AML-193 (cell line): Measurements from ENCODE around the gene FOXF1.

Experiments used
- DNase-seq, 2 experiments: peaks; one replicate each; lab custom pipeline; 2025; lab: John Stamatoyannopoulos, UW

The FOXF1 gene

DNA sequence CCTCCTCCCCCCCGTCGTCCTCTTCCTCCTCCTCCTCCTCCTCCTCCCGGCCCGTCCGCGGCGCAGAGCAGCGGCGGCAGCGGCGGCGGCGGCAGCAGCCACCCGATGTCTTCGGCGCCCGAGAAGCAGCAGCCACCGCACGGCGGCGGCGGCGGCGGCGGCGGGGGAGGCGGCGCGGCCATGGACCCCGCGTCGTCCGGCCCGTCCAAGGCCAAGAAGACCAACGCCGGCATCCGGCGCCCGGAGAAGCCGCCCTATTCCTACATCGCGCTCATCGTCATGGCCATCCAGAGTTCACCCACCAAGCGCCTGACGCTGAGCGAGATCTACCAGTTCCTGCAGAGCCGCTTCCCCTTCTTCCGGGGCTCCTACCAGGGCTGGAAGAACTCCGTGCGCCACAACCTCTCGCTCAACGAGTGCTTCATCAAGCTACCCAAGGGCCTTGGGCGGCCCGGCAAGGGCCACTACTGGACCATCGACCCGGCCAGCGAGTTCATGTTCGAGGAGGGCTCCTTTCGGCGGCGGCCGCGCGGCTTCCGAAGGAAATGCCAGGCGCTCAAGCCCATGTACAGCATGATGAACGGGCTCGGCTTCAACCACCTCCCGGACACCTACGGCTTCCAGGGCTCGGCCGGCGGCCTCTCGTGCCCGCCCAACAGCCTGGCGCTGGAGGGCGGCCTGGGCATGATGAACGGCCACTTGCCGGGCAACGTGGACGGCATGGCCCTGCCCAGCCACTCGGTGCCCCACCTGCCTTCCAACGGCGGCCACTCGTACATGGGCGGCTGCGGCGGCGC is at the start of gene FOXF1:
FOXF1 (plus strand) TSS at position 63 of the 797 bp plus-strand sequence; CDS start at position 106, 43 bp downstream.
- no peak for DNase-seq

DNA sequence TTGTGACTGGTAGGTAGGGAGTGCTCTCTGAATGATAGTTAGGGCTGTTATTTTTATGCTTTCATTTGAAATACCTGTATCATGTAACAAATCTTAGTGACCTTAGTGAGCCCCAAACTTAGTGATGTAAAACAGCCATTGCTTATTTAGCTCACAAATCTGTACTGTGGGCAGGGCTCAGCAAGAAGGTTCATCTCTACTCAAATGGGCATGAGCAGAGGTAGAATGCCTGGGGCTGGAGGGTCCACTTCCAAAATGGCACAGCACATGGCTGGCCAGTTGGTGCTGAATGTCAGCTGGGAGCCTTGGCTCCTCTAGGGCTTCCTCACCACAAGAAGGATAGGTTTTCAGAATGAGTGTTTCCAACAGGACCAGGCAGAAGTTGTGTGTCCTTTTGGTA is 49.3 kb upstream of the FOXF1 start:
- no peak for DNase-seq

DNA sequence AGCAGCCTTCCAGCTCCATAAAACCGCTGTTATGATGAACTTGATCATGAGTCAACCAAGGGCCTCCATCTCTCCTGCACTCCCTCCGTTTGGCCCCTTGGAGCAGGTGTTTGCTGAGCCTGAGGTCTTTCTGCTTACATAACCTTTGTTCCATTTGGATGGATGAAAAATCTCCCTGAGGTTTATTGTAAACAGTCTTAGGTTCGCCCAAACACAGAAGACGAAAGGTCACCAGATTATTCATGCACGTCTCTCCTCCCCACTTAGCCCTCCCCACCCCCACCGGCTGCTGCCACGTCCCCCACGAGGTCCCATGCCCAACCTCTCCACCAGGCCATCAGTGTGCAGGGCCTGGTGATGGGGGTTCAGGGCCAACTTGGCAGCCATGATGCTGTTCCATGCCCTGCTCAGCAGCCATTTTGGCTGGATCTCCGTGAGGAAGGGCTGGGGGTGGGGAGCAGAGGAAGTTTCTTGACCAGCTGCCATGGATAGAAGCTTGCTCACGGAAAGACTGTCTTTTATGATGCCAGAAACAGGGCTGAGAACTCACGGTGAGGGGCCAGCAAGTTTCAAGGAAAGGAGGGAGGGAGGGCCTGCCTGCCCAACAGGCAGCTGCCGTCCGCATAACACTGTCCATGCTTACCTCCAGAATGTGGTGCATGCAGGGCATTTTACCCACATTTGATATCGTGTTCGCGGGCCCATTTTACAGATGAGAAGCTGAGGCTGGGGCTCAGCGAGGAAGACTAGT is 47.8 kb upstream of the FOXF1 start:
- DNase-seq: no peak

DNA sequence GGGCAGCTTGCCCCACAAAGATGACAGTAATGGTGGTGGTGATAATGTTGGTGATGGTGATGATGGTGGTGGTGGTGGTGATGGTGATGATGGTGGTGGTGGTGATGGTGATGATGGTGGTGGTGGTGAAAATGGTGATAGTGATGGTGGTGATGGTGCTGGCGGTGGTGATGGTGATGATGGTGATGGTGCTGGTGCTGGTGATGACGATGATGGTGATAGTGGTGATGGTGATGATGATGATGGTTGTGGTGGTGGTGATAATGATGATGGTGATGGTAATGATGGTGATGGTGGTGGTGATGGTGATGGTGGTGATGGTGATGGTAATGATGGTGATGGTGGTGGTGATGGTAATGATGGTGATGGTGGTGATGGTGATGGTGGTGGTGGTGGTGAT is 46.3 kb upstream of the FOXF1 start:
- DNase-seq: no peak

DNA sequence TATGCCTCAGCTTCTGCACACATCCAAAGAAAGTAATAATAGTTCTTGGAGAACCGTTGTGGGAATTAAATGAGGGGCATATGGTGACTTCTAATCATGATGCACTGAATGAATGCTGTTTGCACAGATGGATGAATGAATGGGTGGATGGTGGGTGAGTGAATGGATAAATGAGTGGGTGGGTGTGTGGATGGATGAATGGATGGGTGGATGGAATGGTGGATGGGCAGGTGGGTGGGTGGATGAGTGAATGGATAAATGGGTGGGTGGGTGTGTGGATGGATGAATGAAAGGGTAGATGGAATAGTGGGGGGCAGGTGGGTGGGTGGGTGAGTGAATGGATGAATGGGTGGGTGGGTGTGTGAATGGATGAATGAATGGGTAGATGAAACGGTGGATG is 44.9 kb upstream of the FOXF1 start:
- DNase-seq: no peak

DNA sequence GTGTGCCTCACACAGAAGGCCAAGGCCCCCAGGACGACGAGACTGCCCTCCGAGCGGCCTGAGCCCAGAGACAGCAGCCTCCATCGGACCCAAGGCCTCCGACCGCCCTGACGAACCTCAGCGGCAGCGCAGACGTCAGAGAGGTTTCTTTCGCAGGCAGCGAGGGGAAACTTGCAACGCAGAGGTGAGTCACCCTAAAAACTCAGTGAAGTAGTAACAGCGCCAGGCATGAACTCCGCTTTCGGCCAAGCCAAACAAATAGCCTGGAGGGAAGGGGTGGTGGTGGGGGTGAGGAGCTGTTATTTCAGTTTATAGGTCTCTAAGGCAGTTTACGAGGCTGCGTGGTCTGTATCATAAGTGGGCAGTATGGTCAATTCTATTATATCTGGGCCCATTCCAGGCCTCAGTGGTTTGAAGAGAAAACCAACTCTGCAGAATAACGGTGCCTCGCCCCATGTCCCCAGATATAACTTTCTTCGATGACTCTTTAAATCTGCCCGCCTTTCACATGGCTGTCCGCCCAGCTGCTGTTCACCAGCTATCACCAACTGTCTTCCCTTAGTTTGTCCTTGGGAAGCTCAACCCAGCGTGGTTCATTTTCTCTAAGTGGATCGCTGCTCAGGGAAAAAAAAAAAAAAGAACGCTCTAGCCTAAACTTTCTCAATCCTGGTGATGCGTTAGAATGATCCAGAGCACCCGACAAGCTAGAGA is 43.5 kb upstream of the FOXF1 start:
- no peak for DNase-seq

DNA sequence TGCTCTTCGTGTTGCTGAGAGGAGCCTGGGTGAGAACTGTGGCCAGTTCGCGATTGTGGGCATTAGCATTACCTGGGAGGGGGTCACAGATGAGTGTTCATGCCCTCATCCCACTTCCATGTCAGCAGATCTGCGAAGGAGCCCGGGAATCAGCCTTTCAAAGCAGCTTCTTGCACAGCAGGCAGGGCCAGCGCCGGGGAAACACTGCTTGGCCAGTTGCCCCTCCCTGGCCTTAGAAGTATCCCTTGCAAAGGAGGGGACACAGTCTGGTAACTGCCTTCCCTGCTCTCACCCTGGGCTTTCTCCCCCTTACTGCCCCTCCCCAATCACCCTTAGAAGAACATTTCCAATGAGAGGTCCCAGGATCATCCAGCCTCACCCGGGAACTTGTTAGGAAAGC is 42.8 kb upstream of the FOXF1 start:
- no peak for DNase-seq

DNA sequence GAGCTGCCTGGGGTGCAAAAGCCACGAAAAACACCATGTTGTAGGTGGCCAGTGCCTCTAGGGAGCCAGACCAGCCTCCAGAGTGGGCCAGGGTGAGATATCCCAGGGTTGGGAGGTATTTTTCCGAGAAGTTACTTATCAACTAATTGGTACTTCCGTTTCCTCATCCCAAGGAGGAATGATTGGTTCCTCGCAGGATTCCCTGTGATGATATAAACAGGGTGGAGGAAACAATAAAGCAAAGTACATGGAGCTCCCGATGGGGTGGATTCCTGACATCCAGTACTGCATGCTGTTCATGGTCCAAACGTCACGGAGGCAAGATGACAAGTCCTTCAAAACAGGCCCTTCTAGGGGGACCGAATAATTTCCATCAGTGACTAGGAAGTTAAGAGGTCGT is 39.4 kb upstream of the FOXF1 start:
- DNase-seq: no peak

DNA sequence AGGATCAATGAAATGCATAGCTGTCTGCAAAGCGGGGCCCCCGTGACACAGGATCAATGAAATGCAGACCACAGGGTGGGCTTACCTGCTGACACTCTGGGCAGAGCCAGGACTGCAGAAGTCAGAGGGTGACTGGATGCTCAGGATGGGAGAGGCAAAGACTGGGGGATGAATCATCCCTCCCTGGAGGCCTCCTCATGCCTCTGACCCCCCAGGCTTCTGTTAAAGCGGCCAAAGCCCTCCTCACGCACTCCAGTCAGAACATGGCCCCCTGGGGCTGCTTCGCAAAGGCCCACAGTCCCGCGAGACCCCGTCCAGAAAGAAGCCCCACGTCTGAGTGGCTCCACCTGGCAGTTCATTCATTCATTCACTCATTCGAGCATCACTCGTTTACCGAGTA is 38.4 kb upstream of the FOXF1 start:
- no peak for DNase-seq

DNA sequence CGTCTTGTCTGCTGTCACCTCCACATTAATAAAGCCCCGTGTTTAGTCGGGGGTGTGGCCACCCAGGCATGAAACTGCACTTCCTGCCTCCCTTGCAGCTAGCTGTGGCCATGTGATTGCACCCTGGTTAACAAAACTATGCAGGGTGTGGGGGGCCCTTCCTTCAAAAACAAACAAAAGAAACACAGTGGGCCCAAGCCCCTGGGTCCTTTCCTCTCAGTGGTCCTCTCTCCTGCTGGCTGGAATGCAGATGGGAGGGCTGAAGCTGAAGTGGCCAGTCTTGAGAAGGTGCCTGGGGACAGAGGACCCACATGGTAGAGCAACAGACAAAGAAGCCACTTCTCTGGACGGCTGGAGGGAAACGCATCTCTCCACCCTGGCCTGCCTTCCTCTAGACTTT is 38.0 kb upstream of the FOXF1 start:
- no peak for DNase-seq

DNA sequence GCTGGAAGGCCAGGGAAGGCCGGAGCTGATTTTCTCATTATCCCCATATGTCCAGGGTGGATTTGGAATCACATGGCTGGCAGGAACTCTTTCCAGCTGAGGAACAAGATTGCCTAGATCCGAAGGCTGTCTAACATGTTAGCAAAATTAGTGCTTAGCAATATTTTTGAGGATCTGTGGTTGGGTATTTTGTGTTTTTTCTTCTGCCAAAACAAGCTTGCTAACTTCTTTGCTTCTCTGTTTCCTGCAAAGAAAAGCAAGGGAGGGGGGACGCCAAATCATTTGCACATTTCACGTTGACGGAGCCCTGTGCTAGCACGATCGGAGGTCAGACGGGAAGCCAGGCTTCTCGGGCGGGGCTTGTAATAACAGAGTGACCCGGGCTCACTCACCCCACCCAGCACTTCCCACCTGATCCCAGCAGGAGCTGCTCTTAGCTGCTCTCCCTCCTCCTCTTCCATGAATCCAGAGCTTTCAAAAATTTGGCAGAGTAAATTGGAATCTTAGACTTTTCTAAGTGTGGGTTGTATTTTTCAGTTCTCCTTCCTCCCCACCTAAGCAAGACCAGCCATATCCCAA is 33.3 kb upstream of the FOXF1 start:
- DNase-seq: no peak

DNA sequence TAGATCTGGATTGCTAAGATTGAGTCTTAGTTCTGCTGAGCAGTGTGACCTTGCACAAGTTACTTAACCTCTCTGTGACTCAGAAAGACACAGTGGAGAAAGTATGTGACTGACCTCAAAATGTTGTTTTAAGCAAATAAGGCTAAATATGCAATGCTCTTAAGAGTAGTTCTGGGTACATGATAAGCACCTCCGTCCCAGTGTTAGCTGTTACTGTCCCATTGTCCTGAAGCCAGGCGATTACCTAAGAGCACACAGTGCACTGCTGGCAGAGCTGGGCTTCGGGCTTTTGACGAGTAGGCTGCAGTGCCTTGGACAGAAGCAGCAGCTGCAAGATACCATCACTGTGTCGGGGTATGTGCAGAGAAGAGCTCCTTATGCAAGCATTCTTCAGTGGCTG is 32.7 kb upstream of the FOXF1 start:
- DNase-seq: no peak

DNA sequence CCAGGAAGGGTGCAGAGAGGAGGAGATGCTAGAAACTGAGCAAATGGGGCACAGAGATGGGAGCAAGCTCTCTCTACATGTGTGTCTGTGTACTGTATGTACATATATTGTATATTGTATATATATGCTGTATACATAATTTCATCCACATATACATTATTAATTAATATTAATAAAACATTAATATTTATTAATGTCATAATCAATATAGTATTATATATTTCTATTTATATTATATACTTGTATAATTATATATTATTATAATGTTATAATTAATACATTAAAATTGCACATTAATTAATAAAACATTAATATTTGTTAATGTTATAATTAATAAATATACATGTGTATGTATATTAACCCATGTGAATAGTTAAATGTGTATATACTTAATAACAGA is 31.5 kb upstream of the FOXF1 start:
- no peak for DNase-seq

DNA sequence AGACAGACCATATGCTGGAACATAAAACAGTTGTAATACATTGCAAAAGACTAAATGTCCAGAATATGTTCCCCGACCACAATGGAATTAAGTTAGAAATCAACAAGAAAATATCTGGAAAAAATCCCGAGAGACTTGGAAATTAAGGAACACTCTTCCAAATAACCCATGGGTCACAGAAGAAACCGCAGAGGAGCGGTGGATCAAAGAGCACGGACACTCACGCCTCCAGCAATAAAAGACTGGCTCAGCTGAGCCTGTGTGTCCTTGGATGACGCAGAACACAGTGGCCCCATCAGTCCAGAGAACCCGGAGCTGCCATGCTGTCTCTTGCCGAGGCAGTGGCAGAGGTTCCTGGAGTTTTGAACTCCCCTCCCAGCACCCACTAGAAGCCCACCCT is 30.9 kb upstream of the FOXF1 start:
- DNase-seq: no peak

DNA sequence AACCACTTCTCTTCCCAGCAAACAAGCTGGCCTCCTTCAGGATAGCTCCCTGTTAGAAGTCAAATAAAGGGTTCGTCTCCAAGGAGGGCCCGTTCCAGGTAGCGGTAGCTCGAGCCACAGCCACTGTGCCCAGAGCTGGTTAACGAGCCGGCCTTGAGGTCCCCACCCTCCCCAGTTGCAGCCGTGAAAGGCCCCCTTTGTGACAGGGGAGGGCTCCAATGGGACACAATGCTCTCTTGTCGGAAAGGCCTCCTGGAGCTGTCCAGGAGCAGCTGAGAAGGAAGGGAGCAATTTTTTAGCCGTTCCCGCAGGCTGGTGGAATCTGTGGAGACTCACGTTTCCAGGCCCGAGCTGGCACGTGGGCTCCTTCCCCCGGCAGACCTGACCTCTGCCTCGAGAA is 29.9 kb upstream of the FOXF1 start:
- no peak for DNase-seq

DNA sequence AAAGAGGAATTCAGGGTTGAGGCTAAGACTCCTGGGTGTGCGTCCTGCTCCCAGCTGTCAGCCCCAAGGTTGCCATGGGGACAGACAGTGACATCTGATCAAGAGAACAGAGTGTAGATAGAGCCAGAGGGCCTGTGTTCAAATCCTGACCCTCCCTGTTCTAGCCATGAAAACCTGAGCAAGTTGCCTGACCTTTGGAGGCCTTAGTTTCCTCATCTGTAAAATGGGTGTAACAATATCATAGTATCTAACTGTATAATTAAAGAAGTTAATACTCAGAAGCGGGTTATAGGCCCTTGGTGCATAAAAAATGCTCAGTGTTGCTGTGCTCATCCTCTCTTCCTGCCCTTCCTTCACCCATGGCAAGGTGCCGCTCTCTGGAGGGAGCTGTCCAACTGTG is 28.7 kb upstream of the FOXF1 start:
- DNase-seq: no peak

DNA sequence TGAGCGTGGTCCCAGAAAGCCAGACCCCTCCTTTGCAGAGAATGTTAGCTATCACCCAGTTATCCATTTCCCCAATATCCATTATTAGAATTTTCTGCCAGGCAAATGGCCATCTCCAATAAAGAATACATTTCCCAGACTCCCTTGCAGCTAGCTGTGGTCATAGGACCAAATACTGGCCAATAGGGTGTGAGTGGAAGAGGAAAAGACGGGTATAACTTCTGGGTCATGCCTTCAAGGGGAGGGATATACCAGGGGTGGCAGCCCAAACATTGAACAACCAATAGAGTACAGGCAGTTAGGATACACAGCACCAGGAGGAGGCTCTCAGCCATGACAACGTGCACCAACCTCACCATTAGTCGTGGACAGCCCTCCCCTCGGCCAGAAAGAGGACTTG is 26.1 kb upstream of the FOXF1 start:
- DNase-seq: no peak

DNA sequence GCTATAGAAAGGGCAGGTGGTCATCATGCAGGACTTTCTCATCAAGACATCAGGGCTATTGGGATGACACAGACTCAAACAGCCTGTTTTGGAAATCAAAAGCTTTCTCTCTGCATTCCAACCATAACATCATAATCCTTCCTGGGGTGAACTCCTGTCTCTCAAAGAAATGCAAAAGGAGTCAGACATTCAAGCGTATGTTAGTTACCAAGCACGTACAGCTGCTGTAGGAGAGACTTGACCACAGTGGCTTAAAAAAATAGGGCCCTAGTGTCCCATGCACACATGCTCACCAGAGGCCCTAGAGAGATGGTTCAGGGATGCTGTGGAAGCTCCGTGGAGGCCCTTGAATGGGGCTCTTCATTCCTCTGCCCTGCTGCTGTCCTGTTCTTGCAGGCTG is 24.6 kb upstream of the FOXF1 start:
- no peak for DNase-seq

DNA sequence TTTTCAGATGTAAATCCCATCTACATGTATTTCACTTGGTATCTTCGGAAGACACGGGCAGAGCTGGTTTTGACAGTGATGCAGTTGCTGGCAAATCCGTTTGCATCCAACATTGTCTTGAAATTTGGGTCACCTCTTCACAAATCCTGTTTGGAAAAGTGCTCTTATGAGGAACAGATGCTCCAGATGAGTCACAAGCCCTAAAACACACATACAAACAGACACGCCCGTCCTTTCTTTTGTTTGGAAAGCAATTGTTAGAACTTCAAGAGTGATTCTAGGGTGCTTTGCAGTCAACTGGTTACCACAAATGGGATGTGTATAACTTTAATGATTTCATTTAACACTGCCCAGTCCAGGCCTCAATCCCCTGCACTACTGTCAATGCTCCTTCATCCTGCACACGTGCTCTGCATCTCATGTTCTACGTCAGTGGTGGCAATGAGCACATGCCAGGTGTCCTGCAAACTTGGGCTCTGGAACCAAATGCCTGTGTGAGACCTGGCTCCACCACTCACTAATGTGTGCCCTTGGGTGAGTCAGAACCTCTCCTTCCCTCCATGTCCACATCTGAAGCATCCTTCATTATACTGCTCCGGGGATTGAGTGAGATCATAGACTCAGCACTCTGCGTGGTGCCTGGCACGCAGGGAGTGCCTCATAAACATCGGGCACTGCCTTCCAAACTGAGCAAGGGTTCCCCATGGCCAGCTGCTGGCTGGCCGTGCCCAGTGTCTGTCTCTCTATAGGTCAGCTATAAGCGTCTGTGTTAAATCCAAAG is 19.3 kb upstream of the FOXF1 start:
- DNase-seq: no peak

DNA sequence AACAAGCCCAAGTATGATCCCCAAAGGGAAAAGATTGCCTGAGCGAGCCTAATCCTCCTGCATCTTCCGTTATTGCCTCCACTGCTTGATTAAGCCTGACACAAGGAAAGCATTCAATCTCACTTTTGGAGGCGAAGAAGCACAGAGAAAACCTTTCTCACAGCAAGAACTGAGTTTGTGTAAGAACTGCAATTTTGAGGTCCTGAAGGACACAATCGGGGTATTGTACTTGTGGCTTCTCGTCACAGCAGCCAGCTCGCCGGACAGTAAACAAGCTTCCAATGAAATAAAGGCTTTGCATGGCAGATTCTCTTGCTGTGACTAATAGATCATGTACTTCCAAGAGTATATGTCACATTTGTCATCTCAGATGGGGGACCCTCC is 18.7 kb upstream of the FOXF1 start:
- DNase-seq: no peak

DNA sequence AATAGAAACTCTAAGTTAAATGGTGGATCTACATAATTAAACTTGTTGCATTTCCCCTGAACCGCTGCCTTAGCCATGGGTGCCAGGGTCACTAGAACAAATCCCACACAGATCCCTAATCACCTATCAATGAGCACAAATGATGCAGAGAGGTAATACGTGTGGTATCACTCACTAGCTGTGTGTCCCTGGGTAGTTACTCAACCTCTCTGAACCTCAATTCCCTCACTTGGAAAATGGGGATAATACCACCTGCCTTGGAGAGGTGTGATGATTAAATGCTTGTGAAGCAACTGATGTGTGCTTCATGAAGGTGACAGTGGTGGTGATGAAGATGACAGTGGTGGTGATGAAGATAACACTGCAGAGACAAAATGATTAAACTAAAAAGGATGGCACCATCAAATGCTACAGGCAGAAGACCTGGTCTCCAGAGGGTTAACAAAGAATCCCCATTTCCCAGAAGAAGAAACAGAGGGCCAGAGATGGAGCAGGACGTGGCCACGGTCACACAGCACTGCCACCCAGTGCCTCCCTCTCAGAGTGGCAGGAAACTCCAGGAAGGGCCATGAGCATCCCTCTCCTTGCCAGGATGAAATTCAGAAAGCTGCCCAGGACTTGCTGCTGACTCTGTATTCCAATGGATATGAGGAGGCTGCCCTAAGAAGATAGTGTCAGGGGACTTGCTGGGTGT is 17.9 kb upstream of the FOXF1 start:
- DNase-seq: no peak
